ENCODE measurements around the gene SRD5A3. TPM values are rescaled to one million over a fixed set of nuclear protein-coding genes. Genes with fewer than 3 reads are reported as not detected.

SRD5A3 gene
- total RNA-seq, 1 experiment from 2014 or later = 17.0 TPM

- TF ChIP-seq SIN3A (IDR thresholded peaks at IDR 0.05; ENCODE audit: borderline replicate concordance, insufficient read depth, low read depth, low read length) (no peak), POLR2AphosphoS5 (IDR thresholded peaks at IDR 0.05; ENCODE audit: low read depth, low read length) (no peak), TCF7L2 (IDR thresholded peaks at IDR 0.05; ENCODE audit: low read depth, low read length) (no peak), REST (IDR thresholded peaks at IDR 0.05; ENCODE audit: insufficient read depth in 1 of 2, low read depth in 2 of 2, low read length in 1 of 2) (no peak), CTCF (IDR thresholded peaks at IDR 0.05) (peak; percentile 50; the same call in 1 of the 2 replicates)
- POLR2A ChIA-PET = no interaction called here
- in situ Hi-C loops (cut with HindIII; ENCODE audit: low pct_unique_long_range_greater_than_20kb, low sequenced_read_pairs) = no loop called here
These were observed 24.3 kb upstream of the SRD5A3 start for GRCh38 chr4:55321707-55322264.

GRCh38 chr4:55323375-55323774 is 22.7 kb upstream of the SRD5A3 start:
- H3K4me3 ChIP-seq (ENCODE audit: low read depth in 2 of 2, low read length in 2 of 2) = no peak overlapping the region
- no peaks in the 10 kb centered on the region for H3K36me3 ChIP-seq (ENCODE audit: control insufficient read depth, insufficient read depth, low read length)
- intact Hi-C loops (cut with micrococcal nuclease; ENCODE audit: unreplicated experiment) (no loop called here), in situ Hi-C loops (cut with HindIII; ENCODE audit: low pct_unique_long_range_greater_than_20kb, low sequenced_read_pairs) (no loop called here)
- H3K27ac ChIP-seq (ENCODE audit: low read length) = no peak overlapping the region
- ChIA-PET CTCF (no interaction called here), POLR2A (no interaction called here)
- H3K9me3 ChIP-seq (ENCODE audit: control insufficient read depth, insufficient read depth, low read depth, low read length) = no peaks in the 10 kb centered on the region
- no peaks in the 10 kb centered on the region for H3K4me1 ChIP-seq (ENCODE audit: control insufficient read depth, insufficient read depth, low read length)
- BruUV-seq (replicated peaks) = no TSS peak
- H3K27me3 ChIP-seq (ENCODE audit: control insufficient read depth, insufficient read depth, low read length) = no peaks in the 10 kb centered on the region
- DNase-seq (ENCODE audit: low read depth, low spot score) (no peak), ATAC-seq (no peak)
- no peak for TF ChIP-seq REST (IDR thresholded peaks at IDR 0.05; ENCODE audit: insufficient read depth in 1 of 2, low read depth in 2 of 2, low read length in 1 of 2)
- no peak for TF ChIP-seq SIN3A (IDR thresholded peaks at IDR 0.05; ENCODE audit: borderline replicate concordance, insufficient read depth, low read depth, low read length)
- TF ChIP-seq TCF7L2 (IDR thresholded peaks at IDR 0.05; ENCODE audit: low read depth, low read length) = no peak
- TF ChIP-seq CTCF (IDR thresholded peaks at IDR 0.05) = no peak
- TF ChIP-seq POLR2AphosphoS5 (IDR thresholded peaks at IDR 0.05; ENCODE audit: low read depth, low read length) = no peak

More at GRCh38 chr4:55321707-55322264, 24.3 kb upstream of the SRD5A3 start:
- no peaks in the 10 kb centered on the region for H3K9me3 ChIP-seq (ENCODE audit: control insufficient read depth, insufficient read depth, low read depth, low read length)
- DNase-seq (ENCODE audit: low read depth, low spot score) (peak; percentile 39), ATAC-seq (no peak)
- H3K27me3 ChIP-seq (ENCODE audit: control insufficient read depth, insufficient read depth, low read length) = no peaks in the 10 kb centered on the region
- H3K4me1 ChIP-seq (ENCODE audit: control insufficient read depth, insufficient read depth, low read length) = no peaks in the 10 kb centered on the region
- CTCF ChIA-PET = interaction anchor here (0.7 to 0.9 kb wide), 2 partner anchors 270 to 351 kb away, joined by 3 to 5 read pairs; no protein-coding TSS in a partner anchor
- BruUV-seq (replicated peaks) = no TSS peak
- H3K36me3 ChIP-seq (ENCODE audit: control insufficient read depth, insufficient read depth, low read length) = no peaks in the 10 kb centered on the region
- no peak overlapping the region for H3K4me3 ChIP-seq (ENCODE audit: low read depth in 2 of 2, low read length in 2 of 2)
- intact Hi-C loops (cut with micrococcal nuclease; ENCODE audit: unreplicated experiment) = loop anchor here (1.0 kb wide), 1 partner anchor 350 kb away; no protein-coding TSS in a partner anchor
- H3K27ac ChIP-seq (ENCODE audit: low read length) = no peak overlapping the region
